HepG2 (cell line): Measurements from ENCODE around the gene SYNPR. TPM values are rescaled to one million over a fixed set of nuclear protein-coding genes. Genes with fewer than 3 reads are reported as not detected.

Source experiments
- ATAC-seq: fragments of 200-7000 bp; cut with Tn5 transposase; 3 replicates; pipeline ENCODE4 v1.9.1; 2020; ENCODE audit warnings: mild to moderate bottlenecking, moderate library complexity
- BruUV-seq: library from RNA; stranded (reverse); fragments of 400-500 nt; replicated peaks from 2 replicates; lab custom pipeline; 2021; lab: Mats Ljungman, UMichigan
- CTCF ChIA-PET: fragments of 300-600 bp; formaldehyde crosslinking; extraction: SDS; loops from one replicate; lab custom pipeline; 2021; ENCODE audit warnings: low total read pairs, inconsistent platforms, low intra/inter-chr PET ratio; lab: Yijun Ruan, JAX
- POLR2A ChIA-PET: fragments of 350-600 bp; sonication (Branson Sonifier 250); formaldehyde crosslinking; loops from one replicate; lab custom pipeline; 2020; ENCODE audit warnings: antibody characterized with exemption, inconsistent platforms; lab: Yijun Ruan, JAX
- DNase-seq: peaks from one replicate; pipeline ENCODE4 v3.0.0-alpha.2; 2015; ENCODE audit warnings: low spot score
- FAIRE-seq: peaks from 3 replicates; lab custom pipeline; 2011; peaks lifted over from hg19 to GRCh38; lab: Jason Lieb, UNC
- H2AFZ ChIP-seq: one replicate; pipeline ENCODE4 v1.6.1; 2011; ENCODE audit warnings: low read length, inconsistent platforms
- H3K27ac ChIP-seq: fragments of 300-600 bp; 3 replicates; pipeline ENCODE4 v1.8.0; 2011; ENCODE audit warnings: mixed run types, mild to moderate bottlenecking, mixed read lengths, low read length, inconsistent platforms; ENCODE audit not compliant: insufficient read depth; ENCODE audit errors: extremely low read length
- H3K27me3 ChIP-seq, 2 experiments: fragments of 200-600 bp in 1 of 2; 2 replicates in 1 of 2; 3 replicates in 1 of 2; pipeline versions ENCODE4 v1.6.0 to v1.8.0; 2011; ENCODE audit warnings: low read length in 2 of 2, mild to moderate bottlenecking in 2 of 2, moderate library complexity in 2 of 2, inconsistent platforms in 1 of 2; ENCODE audit not compliant: insufficient read depth in 2 of 2, control insufficient read depth in 1 of 2
- H3K36me3 ChIP-seq, 2 experiments: fragments of 200-600 bp in 1 of 2; replicated peaks in 1 of 2; 2 replicates in 1 of 2; 3 replicates in 1 of 2; pipeline versions ENCODE4 v1.5.1 to v1.8.0; 2011; ENCODE audit warnings: low read length in 2 of 2, inconsistent platforms in 1 of 2; ENCODE audit not compliant: insufficient read depth in 2 of 2, control insufficient read depth in 1 of 2
- H3K4me1 ChIP-seq: 2 replicates; pipeline ENCODE4 v1.5.1; 2012; ENCODE audit warnings: low read length, inconsistent platforms; ENCODE audit not compliant: insufficient read depth
- H3K4me2 ChIP-seq: 2 replicates; pipeline ENCODE4 v1.6.0; 2011; ENCODE audit warnings: low read depth, low read length, inconsistent platforms
- H3K4me3 ChIP-seq, 3 experiments: fragments of 200-600 bp in 1 of 3; sonication (generic), shearing (Covaris generic) in 1 of 3; replicated peaks in 1 of 3; 2 replicates each; pipeline ENCODE4 v1.5.1; 2011 to 2016; ENCODE audit warnings: low read length in 3 of 3, inconsistent platforms in 2 of 3, low read depth in 2 of 3, mild to moderate bottlenecking in 2 of 3, control low read depth in 1 of 3, mixed read lengths in 1 of 3; ENCODE audit not compliant: insufficient read depth in 1 of 3
- H3K79me2 ChIP-seq: one replicate; pipeline ENCODE4 v1.6.1; 2011; ENCODE audit warnings: low read length, inconsistent platforms; ENCODE audit not compliant: insufficient read depth
- H3K9ac ChIP-seq: 2 replicates; pipeline ENCODE4 v1.6.0; 2011; ENCODE audit warnings: mild to moderate bottlenecking, low read depth, low read length, inconsistent platforms; ENCODE audit not compliant: insufficient read depth
- H3K9me3 ChIP-seq: 2 replicates; pipeline ENCODE4 v1.5.1; 2012; ENCODE audit warnings: mild to moderate bottlenecking, low read length
- H4K20me1 ChIP-seq: 2 replicates; pipeline ENCODE4 v1.6.0; 2011; ENCODE audit warnings: inconsistent platforms, mild to moderate bottlenecking, low read length, moderate library complexity; ENCODE audit not compliant: insufficient read depth
- AHDC1 ChIP-seq: sonication (generic); formaldehyde crosslinking; IDR thresholded peaks from 2 replicates; pipeline ENCODE4 v1.5.1; 2020; ENCODE audit warnings: mild to moderate bottlenecking, missing genetic modification reagents, borderline replicate concordance
- GABPA ChIP-seq, 2 experiments: IDR thresholded peaks; 2 replicates each; pipeline ENCODE4 v1.6.1; 2011 to 2016; ENCODE audit warnings: low read depth in 2 of 2, low read length in 1 of 2, missing biosample characterization in 1 of 2, missing genetic modification characterization in 1 of 2
- HINFP ChIP-seq: sonication (generic); formaldehyde crosslinking; IDR thresholded peaks from 2 replicates; pipeline ENCODE4 v1.4.0; 2020; ENCODE audit warnings: low read depth, mild to moderate bottlenecking, missing genetic modification reagents
- PAWR ChIP-seq: sonication (generic); formaldehyde crosslinking; IDR thresholded peaks from 2 replicates; pipeline ENCODE4 v1.4.0; 2020; ENCODE audit warnings: missing genetic modification reagents, mild to moderate bottlenecking, borderline replicate concordance
- REPIN1 ChIP-seq: sonication (generic); formaldehyde crosslinking; IDR thresholded peaks from 2 replicates; pipeline ENCODE4 v1.8.0; 2022; ENCODE audit warnings: missing genetic modification reagents, low read depth, mild to moderate bottlenecking, borderline replicate concordance
- ZHX1 ChIP-seq: sonication (generic); formaldehyde crosslinking; IDR thresholded peaks from 2 replicates; pipeline ENCODE4 v1.8.1; 2022; ENCODE audit warnings: low read depth, mild to moderate bottlenecking, missing genetic modification reagents
- ZMYM3 ChIP-seq: sonication (generic); formaldehyde crosslinking; IDR thresholded peaks from 2 replicates; pipeline ENCODE4 v1.5.1; 2020; ENCODE audit warnings: mild to moderate bottlenecking, missing genetic modification reagents
- ZNF17 ChIP-seq: sonication (generic); formaldehyde crosslinking; IDR thresholded peaks from 2 replicates; pipeline ENCODE4 v1.5.0; 2020; ENCODE audit warnings: mild to moderate bottlenecking, missing genetic modification reagents
- ZNF3 ChIP-seq: IDR thresholded peaks from 2 replicates; pipeline ENCODE4 v1.7.0; 2017; ENCODE audit warnings: inconsistent platforms
- ZNF562 ChIP-seq: sonication (generic); formaldehyde crosslinking; IDR thresholded peaks from 2 replicates; pipeline ENCODE4 v1.8.0; 2022; ENCODE audit warnings: missing genetic modification reagents, borderline replicate concordance
- ZNF781 ChIP-seq: sonication (generic); formaldehyde crosslinking; IDR thresholded peaks from 2 replicates; pipeline ENCODE4 v1.5.1; 2020; ENCODE audit warnings: borderline replicate concordance, mild to moderate bottlenecking, missing genetic modification reagents; ENCODE audit errors: not compliant biosample characterization
- WGBS: methylation state at CpG from one replicate; pipeline ENCODE4 v1.1.6; 2017; ENCODE audit warnings: low lambda C conversion rate; 5-methylcytosine and 5-hydroxymethylcytosine counted together
- in situ Hi-C: cut with HindIII; loops from 2 replicates; pipeline ENCODE4 v1.10.0; 2017; ENCODE audit warnings: low pct_unique_long_range_greater_than_20kb; ENCODE audit not compliant: extremely low pct_ligation_motif_present
- intact Hi-C: fragments of 100-400 bp; cut with micrococcal nuclease; formaldehyde crosslinking; loops from one replicate; pipeline ENCODE4 v1.10.0; 2022; ENCODE audit not compliant: unreplicated experiment
- polyA plus RNA-seq, 8 experiments: library from polyadenylated mRNA; depleted of rRNA in 3 of 8; stranded (reverse) in 7 of 8; unstranded in 1 of 8; fragments of >200 nt; fragmentation: Illumina TruSeq in 4 of 8; extraction: Trizol in 4 of 8; gene quantifications; 2 replicates each; pipeline versions ENCODE4 v1.2.1 to v1.2.3, GENCODE V29; 2011 to 2016; ENCODE audit warnings: low read depth in 4 of 8, missing spikeins in 1 of 8, mixed read lengths in 1 of 8; ENCODE audit not compliant: insufficient read depth in 1 of 8
- total RNA-seq, 5 experiments: library from RNA; depleted of rRNA; stranded (reverse); fragments of >200 nt; fragmentation: Illumina TruSeq; extraction: Trizol; gene quantifications; 2 replicates each; pipeline ENCODE4 v1.2.3, GENCODE V29; 2016; ENCODE audit warnings: low read depth in 1 of 5

Gene SYNPR
- total and polyA plus RNA-seq, 2 of the 13 experiments (the other 11 are each of a cell fraction or from before 2014, with no cell fraction given), result 0.04 TPM; not detected in 1

GRCh38 chr3:63413523-63413922 lies 135.4 kb downstream of the SYNPR start (continued):
- TF ChIP-seq ZNF3 (CRISPR knock-in tag), result no peak
- no peak for TF ChIP-seq HINFP (CRISPR knock-in tag)
- TF ChIP-seq ZNF781 (CRISPR knock-in tag), result no peak
- TF ChIP-seq, all 625 proteins: peak for 0

- no TSS peak for BruUV-seq
- Histone ChIP-seq H2AFZ (no peak overlapping the region), H3K9me3 (no peaks in the 10 kb centered on the region), H4K20me1 (no peaks in the 10 kb centered on the region), H3K9ac (no peak overlapping the region), H3K4me3 (no peak overlapping the region), H3K79me2 (no peaks in the 10 kb centered on the region), H3K36me3 (no peaks in the 10 kb centered on the region), H3K27me3 (no peaks in the 10 kb centered on the region), H3K4me1 (no peaks in the 10 kb centered on the region), H3K27ac (no peak overlapping the region), H3K4me2 (no peak overlapping the region)
- FAIRE-seq (no peak), ATAC-seq (no peak), DNase-seq (no peak)
- POLR2A ChIA-PET, result no interaction called here
- 0% methylated on average over 1 of the region's 1 CpG for WGBS
- CTCF ChIA-PET, result no interaction called here
- in situ Hi-C loops (no loop called here), intact Hi-C loops (no loop called here)
- TF ChIP-seq ZNF562 (CRISPR knock-in tag) (no peak), ZHX1 (no peak), ZNF781 (CRISPR knock-in tag) (no peak), PAWR (CRISPR knock-in tag) (no peak), ZNF17 (CRISPR knock-in tag) (no peak), REPIN1 (CRISPR knock-in tag) (no peak), AHDC1 (CRISPR knock-in tag) (no peak), ZMYM3 (no peak), GABPA (IDR thresholded peaks at IDR 0.05; ENCODE audit: low read depth, low read length) (no peak), GABPA (CRISPR knock-in tag; IDR thresholded peaks at IDR 0.05; ENCODE audit: low read depth) (no peak)
Measured at GRCh38 chr3:63414607-63415006, 136.5 kb downstream of the SYNPR start.
